Loucy (cell line): ENCODE results near the gene TMEM183A.
"Not testable (repeated sequence)": the region's sequence is repeated elsewhere in the genome, so short reads cannot be mapped to it uniquely, and the experiment has no call there.

Source experiments
- H2AFZ ChIP-seq: fragments of 200-600 bp; sonication (generic); 2 replicates; pipeline ENCODE4 v1.6.0; 2016; ENCODE audit warnings: antibody characterized with exemption, mild to moderate bottlenecking, low read length, moderate library complexity
- H3F3A ChIP-seq: fragments of 200-600 bp; 2 replicates; pipeline ENCODE4 v1.6.0; 2016; ENCODE audit warnings: antibody characterized with exemption, low read depth, mild to moderate bottlenecking
- H3K27me3 ChIP-seq: fragments of 200-600 bp; sonication (generic); 2 replicates; pipeline ENCODE4 v1.6.1; 2014; ENCODE audit warnings: low read length, mild to moderate bottlenecking; ENCODE audit not compliant: insufficient read depth, poor library complexity, severe bottlenecking
- H3K36me3 ChIP-seq: fragments of 200-600 bp; sonication (generic); 2 replicates; pipeline ENCODE4 v1.6.1; 2016; ENCODE audit warnings: low read length; ENCODE audit not compliant: insufficient read depth
- H3K4me1 ChIP-seq: fragments of 200-600 bp; sonication (generic); 2 replicates; pipeline ENCODE4 v1.5.1; 2014; ENCODE audit warnings: low read length, mild to moderate bottlenecking; ENCODE audit not compliant: insufficient read depth, poor library complexity, severe bottlenecking
- H3K4me2 ChIP-seq: fragments of 200-600 bp; sonication (generic); 2 replicates; pipeline ENCODE4 v1.6.0; 2014; ENCODE audit warnings: antibody characterized with exemption, low read length, low read depth, mild to moderate bottlenecking; ENCODE audit not compliant: poor library complexity, severe bottlenecking
- H3K4me3 ChIP-seq: fragments of 200-600 bp; sonication (generic); 2 replicates; pipeline ENCODE4 v1.5.1; 2014; ENCODE audit warnings: low read length, mild to moderate bottlenecking, mixed read lengths; ENCODE audit not compliant: poor library complexity, severe bottlenecking
- H3K79me2 ChIP-seq: fragments of 200-600 bp; sonication (generic); 2 replicates; pipeline ENCODE4 v1.6.1; 2014; ENCODE audit warnings: low read length; ENCODE audit not compliant: insufficient read depth
- H3K9ac ChIP-seq: fragments of 200-600 bp; sonication (generic); 2 replicates; pipeline ENCODE4 v1.6.0; 2014; ENCODE audit warnings: mild to moderate bottlenecking, low read depth, low read length, moderate library complexity; ENCODE audit not compliant: poor library complexity, severe bottlenecking
- H3K9me2 ChIP-seq: fragments of 200-600 bp; sonication (generic); replicated peaks from 2 replicates; pipeline ENCODE4 v1.6.1; 2016; ENCODE audit warnings: low read depth, low read length, mixed read lengths
- H3K9me3 ChIP-seq: fragments of 200-600 bp; sonication (generic); 2 replicates; pipeline ENCODE4 v1.6.1; 2014; ENCODE audit warnings: mild to moderate bottlenecking, antibody characterized with exemption, low read length, low read depth; ENCODE audit not compliant: insufficient read depth
- H4K20me1 ChIP-seq: fragments of 200-600 bp; sonication (generic); 2 replicates; pipeline ENCODE4 v1.6.0; 2014; ENCODE audit warnings: antibody characterized with exemption, low read length, mild to moderate bottlenecking; ENCODE audit not compliant: insufficient read depth, poor library complexity, severe bottlenecking
- CTCF ChIP-seq: fragments of 200-600 bp; sonication (generic); conservative IDR thresholded peaks from 2 replicates; pipeline ENCODE4 v1.5.1; 2014; ENCODE audit warnings: mild to moderate bottlenecking, antibody characterized with exemption, low read length
- EZH2phosphoT487 ChIP-seq: fragments of 200-600 bp; IDR thresholded peaks from 2 replicates; pipeline ENCODE4 v1.6.1; 2018; ENCODE audit warnings: antibody characterized with exemption, mild to moderate bottlenecking, moderate library complexity, borderline replicate concordance

TMEM183A gene

GRCh38 chr1:203000217-203000944 lies 6.8 kb upstream of the TMEM183A start:
- Histone ChIP-seq H3K4me1 (peaks cover 13% of the 10 kb centered on the region), H4K20me1 (no peaks in the 10 kb centered on the region), H3K9me2 (no peaks in the 10 kb centered on the region), H2AFZ (peak overlapping the region; percentile 68; the same call in 1 of the 2 replicates), H3K36me3 (no peaks in the 10 kb centered on the region), H3K9ac (peak overlapping the region; percentile 38), H3K9me3 (no peaks in the 10 kb centered on the region), H3K79me2 (no peaks in the 10 kb centered on the region), H3K4me3 (no peak overlapping the region), H3K4me2 (peak overlapping the region; percentile 54), H3F3A (no peaks in the 10 kb centered on the region; the same call in 1 of the 2 replicates), H3K27me3 (no peaks in the 10 kb centered on the region)
- no peak for TF ChIP-seq CTCF

GRCh38 chr1:203001986-203002385 lies 5.2 kb upstream of the TMEM183A start:
- Histone ChIP-seq H3F3A (no peaks in the 10 kb centered on the region; the same call in 1 of the 2 replicates), H3K4me3 (no peak overlapping the region), H4K20me1 (no peaks in the 10 kb centered on the region), H3K27me3 (no peaks in the 10 kb centered on the region), H3K4me2 (no peak overlapping the region), H2AFZ (no peak overlapping the region), H3K9me2 (no peaks in the 10 kb centered on the region), H3K36me3 (no peaks in the 10 kb centered on the region), H3K9me3 (no peaks in the 10 kb centered on the region), H3K79me2 (no peaks in the 10 kb centered on the region), H3K4me1 (peaks cover 13% of the 10 kb centered on the region), H3K9ac (no peak overlapping the region)
- TF ChIP-seq EZH2phosphoT487 (no peak), CTCF (no peak)

- Histone ChIP-seq H3K9me3 (no peaks in the 10 kb centered on the region), H3K27me3 (no peaks in the 10 kb centered on the region), H3K36me3 (no peaks in the 10 kb centered on the region), H2AFZ (no peak overlapping the region), H3K4me3 (no peak overlapping the region), H3K4me2 (no peak overlapping the region), H3K9me2 (no peaks in the 10 kb centered on the region), H3F3A (no peaks in the 10 kb centered on the region; the same call in 1 of the 2 replicates), H4K20me1 (peaks cover 6% of the 10 kb centered on the region), H3K79me2 (peaks cover 7% of the 10 kb centered on the region), H3K4me1 (peaks cover 13% of the 10 kb centered on the region), H3K9ac (no peak overlapping the region)
- TF ChIP-seq CTCF, result no peak
- TF ChIP-seq EZH2phosphoT487, result no peak
Measured at GRCh38 chr1:203002951-203003350, 4.2 kb upstream of the TMEM183A start.

GRCh38 chr1:203005395-203006142 lies 1.6 kb upstream of the TMEM183A start:
- not testable (repeated sequence) for H3K27me3 ChIP-seq, H3K9me2 ChIP-seq, H3K9ac ChIP-seq, H3K9me3 ChIP-seq, H3F3A ChIP-seq, H2AFZ ChIP-seq, H3K36me3 ChIP-seq
- peaks cover 17% of the 10 kb centered on the region for H3K4me1 ChIP-seq
- H3K4me3 ChIP-seq, result peak overlapping the region; percentile 85
- peak overlapping the region; percentile 72 for H3K4me2 ChIP-seq
- H4K20me1 ChIP-seq, result peaks cover 23% of the 10 kb centered on the region
- H3K79me2 ChIP-seq, result peaks cover 33% of the 10 kb centered on the region
